Calu3 (cell line): ENCODE measurements around the gene PTGDR. TPM values are rescaled to one million over a fixed set of nuclear protein-coding genes. Genes with fewer than 3 reads are reported as not detected.

Experiments
- BruUV-seq: library from RNA; stranded (reverse); fragments of 400-500 nt; replicated peaks from 2 replicates; lab custom pipeline; 2021; lab: Mats Ljungman, UMichigan
- CTCF ChIA-PET: fragments of 300-600 bp; sonication (Branson Sonifier 250); formaldehyde crosslinking; loops from one replicate; lab custom pipeline; 2022; ENCODE audit warnings: antibody characterized with exemption; lab: Charles Lee
- DNase-seq: peaks from one replicate; pipeline ENCODE4 v3.0.0; 2022
- H3K27ac Mint-ChIP-seq: one replicate; pipeline ENCODE4 v1.8.0; 2022; ENCODE audit warnings: mixed read lengths; ENCODE audit not compliant: unreplicated experiment
- H3K27me3 Mint-ChIP-seq: one replicate; pipeline ENCODE4 v1.8.0; 2022; ENCODE audit warnings: mixed read lengths; ENCODE audit not compliant: unreplicated experiment
- H3K36me3 Mint-ChIP-seq: one replicate; pipeline ENCODE4 v1.8.0; 2022; ENCODE audit warnings: mild to moderate bottlenecking, moderate library complexity, mixed read lengths; ENCODE audit not compliant: insufficient read depth, unreplicated experiment
- H3K4me1 Mint-ChIP-seq: one replicate; pipeline ENCODE4 v1.8.0; 2022; ENCODE audit warnings: mild to moderate bottlenecking, low read depth, mixed read lengths; ENCODE audit not compliant: unreplicated experiment
- H3K4me3 Mint-ChIP-seq: one replicate; pipeline ENCODE4 v1.8.0; 2022; ENCODE audit warnings: mild to moderate bottlenecking, low read depth, moderate library complexity, mixed read lengths; ENCODE audit not compliant: unreplicated experiment
- H3K9me3 Mint-ChIP-seq: one replicate; pipeline ENCODE4 v1.8.0; 2022; ENCODE audit warnings: low read depth, mixed read lengths; ENCODE audit not compliant: unreplicated experiment
- intact Hi-C: fragments of 100-400 bp; cut with micrococcal nuclease; formaldehyde crosslinking; loops from one replicate; pipeline ENCODE4 v1.10.0; 2022; ENCODE audit not compliant: unreplicated experiment
- total RNA-seq: library from RNA; stranded (reverse); gene quantifications from 2 replicates; pipeline ENCODE4 v1.2.3, GENCODE V29; 2022
- TF ChIP-seq, protein P1 (sequence below): fragments of 200-600 bp; IDR thresholded peaks from one replicate; pipeline ENCODE4 v1.8.0; 2022; ENCODE audit warnings: antibody characterized with exemption; ENCODE audit not compliant: unreplicated experiment

The PTGDR gene
- total RNA-seq, 1 experiment from 2014 or later = not detected

DNA sequence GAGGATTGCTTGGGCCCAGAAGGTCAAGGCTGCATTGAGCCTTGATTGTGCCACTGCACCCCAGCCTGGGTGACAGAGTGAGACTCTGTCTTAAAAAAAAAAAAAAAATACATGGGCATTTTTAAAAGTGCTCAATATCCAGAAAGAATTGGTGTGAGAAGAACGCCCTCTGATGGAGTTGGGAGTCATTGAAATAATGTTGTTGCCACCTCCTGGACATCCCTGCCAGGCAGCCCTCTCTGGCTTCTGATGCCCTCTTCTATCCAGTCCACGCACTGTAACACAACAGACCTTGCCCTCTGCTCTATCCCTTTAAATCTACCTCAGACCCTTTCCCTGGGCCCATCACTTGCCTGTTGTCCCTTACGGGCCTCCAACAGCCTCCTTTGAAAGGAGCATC, 4.9 kb downstream of the PTGDR start:
- CTCF ChIA-PET = no interaction called here
- H3K9me3 Mint-ChIP-seq = no peaks in the 10 kb centered on the region
- no TSS peak for BruUV-seq
- H3K4me3 Mint-ChIP-seq = no peak overlapping the region
- intact Hi-C loops = loop anchor here (10.0 kb wide), 1 partner anchor 128 kb away; no protein-coding TSS in a partner anchor
- H3K27ac Mint-ChIP-seq = no peak overlapping the region
- no peaks in the 10 kb centered on the region for H3K4me1 Mint-ChIP-seq
- DNase-seq = peak; percentile 16
- H3K36me3 Mint-ChIP-seq = no peaks in the 10 kb centered on the region
- TF ChIP-seq, protein P1, sequence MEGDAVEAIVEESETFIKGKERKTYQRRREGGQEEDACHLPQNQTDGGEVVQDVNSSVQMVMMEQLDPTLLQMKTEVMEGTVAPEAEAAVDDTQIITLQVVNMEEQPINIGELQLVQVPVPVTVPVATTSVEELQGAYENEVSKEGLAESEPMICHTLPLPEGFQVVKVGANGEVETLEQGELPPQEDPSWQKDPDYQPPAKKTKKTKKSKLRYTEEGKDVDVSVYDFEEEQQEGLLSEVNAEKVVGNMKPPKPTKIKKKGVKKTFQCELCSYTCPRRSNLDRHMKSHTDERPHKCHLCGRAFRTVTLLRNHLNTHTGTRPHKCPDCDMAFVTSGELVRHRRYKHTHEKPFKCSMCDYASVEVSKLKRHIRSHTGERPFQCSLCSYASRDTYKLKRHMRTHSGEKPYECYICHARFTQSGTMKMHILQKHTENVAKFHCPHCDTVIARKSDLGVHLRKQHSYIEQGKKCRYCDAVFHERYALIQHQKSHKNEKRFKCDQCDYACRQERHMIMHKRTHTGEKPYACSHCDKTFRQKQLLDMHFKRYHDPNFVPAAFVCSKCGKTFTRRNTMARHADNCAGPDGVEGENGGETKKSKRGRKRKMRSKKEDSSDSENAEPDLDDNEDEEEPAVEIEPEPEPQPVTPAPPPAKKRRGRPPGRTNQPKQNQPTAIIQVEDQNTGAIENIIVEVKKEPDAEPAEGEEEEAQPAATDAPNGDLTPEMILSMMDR = no peak
- peaks cover 26% of the 10 kb centered on the region for H3K27me3 Mint-ChIP-seq

GRCh38 chr14:52275372-52275771, 7.9 kb downstream of the PTGDR start:
- TF ChIP-seq, protein P1 = no peak
- no peaks in the 10 kb centered on the region for H3K36me3 Mint-ChIP-seq
- H3K27me3 Mint-ChIP-seq = peaks cover 13% of the 10 kb centered on the region
- H3K4me3 Mint-ChIP-seq = no peak overlapping the region
- H3K4me1 Mint-ChIP-seq = no peaks in the 10 kb centered on the region
- no peak overlapping the region for H3K27ac Mint-ChIP-seq
- intact Hi-C loops = loop anchor here (10.0 kb wide), 1 partner anchor 131 kb away; no protein-coding TSS in a partner anchor
- CTCF ChIA-PET = no interaction called here
- no peak for DNase-seq
- H3K9me3 Mint-ChIP-seq = no peaks in the 10 kb centered on the region
- no TSS peak for BruUV-seq

DNA sequence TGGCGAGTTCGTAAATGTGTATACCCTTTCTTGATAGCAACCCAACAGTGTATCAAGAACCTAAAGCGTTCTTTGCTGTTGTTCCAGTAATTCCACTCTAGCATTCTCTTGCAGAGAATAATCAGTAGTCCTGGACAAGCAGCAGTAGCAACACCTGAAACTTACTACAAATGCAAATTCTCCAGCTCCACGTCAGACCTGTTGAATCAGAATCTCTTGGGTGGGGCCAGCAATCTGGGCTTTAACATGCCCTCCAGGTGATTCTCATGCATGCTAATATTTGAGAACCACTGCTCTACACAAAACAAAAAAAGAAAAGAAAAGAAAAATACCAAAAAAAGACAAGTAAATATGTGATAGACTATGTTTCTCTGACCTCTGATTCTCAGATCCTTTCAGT, 10.1 kb downstream of the PTGDR start:
- H3K27me3 Mint-ChIP-seq = peaks cover 13% of the 10 kb centered on the region
- TF ChIP-seq, protein P1 = no peak
- no peak overlapping the region for H3K4me3 Mint-ChIP-seq
- no TSS peak for BruUV-seq
- no peak for DNase-seq
- no peaks in the 10 kb centered on the region for H3K9me3 Mint-ChIP-seq
- intact Hi-C loops = loop anchor here (10.0 kb wide), 1 partner anchor 133 kb away; no protein-coding TSS in a partner anchor
- no peak overlapping the region for H3K27ac Mint-ChIP-seq
- CTCF ChIA-PET = no interaction called here
- no peaks in the 10 kb centered on the region for H3K4me1 Mint-ChIP-seq
- H3K36me3 Mint-ChIP-seq = no peaks in the 10 kb centered on the region

DNA sequence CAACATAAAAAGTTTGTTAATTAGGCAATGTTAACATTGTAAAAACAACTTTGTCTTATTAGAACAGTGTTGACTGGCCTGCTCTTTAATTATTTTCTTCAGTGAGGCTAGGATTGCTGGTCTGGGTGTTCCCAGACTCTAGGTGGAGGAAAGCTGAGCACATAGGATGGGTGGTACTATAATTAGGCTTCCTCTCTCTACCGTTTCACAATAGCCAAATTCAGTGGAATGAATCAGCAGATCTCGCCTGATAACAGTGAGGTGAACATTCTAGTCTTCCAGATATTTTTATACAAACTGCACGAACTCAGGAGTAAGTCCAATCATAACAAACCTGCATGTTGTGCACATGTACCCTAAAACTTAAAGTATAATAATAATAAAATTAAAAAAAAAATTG, 11.9 kb downstream of the PTGDR start:
- Mint-ChIP-seq H3K4me3 (no peak overlapping the region), H3K9me3 (no peaks in the 10 kb centered on the region), H3K27me3 (no peaks in the 10 kb centered on the region), H3K27ac (no peak overlapping the region), H3K4me1 (no peaks in the 10 kb centered on the region), H3K36me3 (no peaks in the 10 kb centered on the region)
- DNase-seq = no peak
- intact Hi-C loops = loop anchor here (10.0 kb wide), 1 partner anchor 135 kb away; no protein-coding TSS in a partner anchor
- BruUV-seq = no TSS peak
- TF ChIP-seq, protein P1 = no peak
- CTCF ChIA-PET = no interaction called here
